CD4-positive, alpha-beta T cell treated with Interleukin-4 for 4 hours (primary cell): Measurements from ENCODE around the gene LYAR.
A peak's percentile ranks its signal among the peaks of the same experiment; 100 is the strongest.

Experiments used
- DNase-seq: peaks from one replicate; pipeline ENCODE4 v3.0.0-alpha.2; 2020

Gene LYAR

GRCh38 chr4:4315461-4316149 lies 25.7 kb upstream of the LYAR start:
- no peak for DNase-seq

GRCh38 chr4:4311193-4311592 lies 21.2 kb upstream of the LYAR start:
- DNase-seq, result no peak

- DNase-seq, result no peak
These were observed 19.0 kb upstream of the LYAR start for GRCh38 chr4:4308800-4309441.

- DNase-seq, result no peak
These were observed 17.0 kb upstream of the LYAR start for GRCh38 chr4:4306920-4307319.

- DNase-seq, result no peak
These were observed 12.5 kb upstream of the LYAR start for GRCh38 chr4:4302416-4302815.

GRCh38 chr4:4302001-4302400 lies 12.0 kb upstream of the LYAR start:
- DNase-seq, result no peak

- DNase-seq, result no peak
These were observed 9.1 kb upstream of the LYAR start for GRCh38 chr4:4299006-4299405.

GRCh38 chr4:4296283-4296846 lies 6.4 kb upstream of the LYAR start:
- DNase-seq, result no peak

GRCh38 chr4:4293279-4293678 lies 3.3 kb upstream of the LYAR start:
- no peak for DNase-seq

GRCh38 chr4:4289597-4289940 lies 385 bp downstream of the LYAR start:
- no peak for DNase-seq

GRCh38 chr4:4289055-4289454 lies 899 bp downstream of the LYAR start:
- no peak for DNase-seq

GRCh38 chr4:4288098-4288497 lies 1.9 kb downstream of the LYAR start:
- no peak for DNase-seq

GRCh38 chr4:4284827-4285618 lies 4.9 kb downstream of the LYAR start:
- no peak for DNase-seq

- no peak for DNase-seq
These were observed 8.2 kb downstream of the LYAR start for GRCh38 chr4:4281787-4282186.

- no peak for DNase-seq
These were observed 12.4 kb downstream of the LYAR start for GRCh38 chr4:4277531-4277930.

- DNase-seq, result no peak
These were observed 15.7 kb downstream of the LYAR start for GRCh38 chr4:4274226-4274625.

- DNase-seq, result no peak
These were observed 18.0 kb downstream of the LYAR start for GRCh38 chr4:4271912-4272311.

- DNase-seq, result peak; percentile 76
These were observed 19.4 kb downstream of the LYAR start for GRCh38 chr4:4270529-4270928.

- peak; percentile 90 for DNase-seq
These were observed 20.1 kb downstream of the LYAR start for GRCh38 chr4:4269856-4270255.

GRCh38 chr4:4269331-4269731 lies 20.6 kb downstream of the LYAR start:
- peak; percentile 81 for DNase-seq

GRCh38 chr4:4268776-4269175 lies 21.2 kb downstream of the LYAR start:
- no peak for DNase-seq

- DNase-seq, result no peak
These were observed 22.0 kb downstream of the LYAR start for GRCh38 chr4:4267981-4268380.

GRCh38 chr4:4260185-4260751 lies 29.7 kb downstream of the LYAR start:
- peak; percentile 84 for DNase-seq
